Tibial artery (tissue), 4 donors: ENCODE measurements around the gene ERC2.

Experiments
- DNase-seq, 2 donors: peaks; one replicate each; pipeline ENCODE4 v3.0.0-alpha.2; 2019
- H3K27ac ChIP-seq, 2 donors: fragments of 200-600 bp; sonication (generic) in 1 of 2; 1 replicate in 1 of 2; 2 replicates in 1 of 2; pipeline ENCODE4 v1.5.1; 2018 to 2019; ENCODE audit warnings: mild to moderate bottlenecking in 1 of 2
- H3K27me3 ChIP-seq, 2 donors: fragments of 200-600 bp; sonication (generic) in 1 of 2; one replicate each; pipeline versions ENCODE4 v1.5.1 to v1.6.0; 2016 to 2019
- H3K36me3 ChIP-seq, 3 donors: fragments of 200-600 bp; sonication (generic) in 2 of 3; one replicate each; pipeline ENCODE4 v1.5.1; 2016 to 2019; ENCODE audit warnings: mild to moderate bottlenecking in 2 of 3
- H3K4me1 ChIP-seq, 4 donors: fragments of 200-600 bp; sonication (generic) in 2 of 4; 1 replicate in 3 of 4; 2 replicates in 1 of 4; pipeline ENCODE4 v1.5.1; 2016 to 2019
- H3K4me3 ChIP-seq, 2 donors: fragments of 200-600 bp; sonication (generic) in 1 of 2; 1 replicate in 1 of 2; 2 replicates in 1 of 2; pipeline ENCODE4 v1.5.1; 2018 to 2019; ENCODE audit warnings: mild to moderate bottlenecking in 2 of 2
- H3K9me3 ChIP-seq, 3 donors: fragments of 200-600 bp; sonication (generic) in 1 of 3; one replicate each; pipeline ENCODE4 v1.5.1; 2016 to 2019
- intact Hi-C: fragments of 100-400 bp; cut with DNase I; formaldehyde crosslinking; loops from one replicate; pipeline ENCODE4 v1.15.0; 2023; ENCODE audit warnings: low total_unique reads
- TF ChIP-seq, protein P1 (sequence below), 2 experiments: fragments of 200-600 bp in 1 of 2; fragments of 450-650 bp in 1 of 2; IDR thresholded peaks; one replicate each; pipeline ENCODE4 v1.5.1; 2017 to 2019; ENCODE audit warnings: antibody characterized with exemption in 2 of 2, mild to moderate bottlenecking in 1 of 2, moderate library complexity in 1 of 2

ERC2 gene

DNA sequence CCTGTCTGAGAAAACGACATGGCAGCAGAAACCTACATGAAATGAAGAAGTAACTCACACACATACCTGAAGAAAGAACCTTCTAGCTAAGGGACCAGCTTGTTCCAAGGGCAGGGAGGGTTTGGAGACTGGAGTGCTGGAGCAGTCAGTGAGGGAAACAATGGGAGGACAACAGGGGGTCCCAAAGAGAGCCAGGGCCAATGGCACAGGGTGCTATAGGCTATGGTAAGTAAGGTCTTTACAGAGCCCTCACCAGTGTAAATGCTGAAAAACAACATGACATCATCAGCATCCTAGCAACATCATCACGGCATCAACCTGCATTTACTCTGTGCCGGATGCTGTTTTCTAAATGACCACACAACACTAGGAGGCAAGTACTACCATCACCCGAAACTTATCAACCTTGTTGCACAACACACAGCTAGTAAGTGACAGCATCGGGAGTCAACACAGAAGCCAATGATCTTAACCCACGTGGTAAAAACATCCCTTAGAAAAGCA, 531.7 kb downstream of the ERC2 start:
- Histone ChIP-seq H3K9me3 (no peaks in the 10 kb centered on the region), H3K27me3 (no peaks in the 10 kb centered on the region), H3K4me1 (no peaks in the 10 kb centered on the region), H3K4me3 (no peak overlapping the region), H3K36me3 (no peaks in the 10 kb centered on the region), H3K27ac (no peak overlapping the region)
- TF ChIP-seq, protein P1, sequence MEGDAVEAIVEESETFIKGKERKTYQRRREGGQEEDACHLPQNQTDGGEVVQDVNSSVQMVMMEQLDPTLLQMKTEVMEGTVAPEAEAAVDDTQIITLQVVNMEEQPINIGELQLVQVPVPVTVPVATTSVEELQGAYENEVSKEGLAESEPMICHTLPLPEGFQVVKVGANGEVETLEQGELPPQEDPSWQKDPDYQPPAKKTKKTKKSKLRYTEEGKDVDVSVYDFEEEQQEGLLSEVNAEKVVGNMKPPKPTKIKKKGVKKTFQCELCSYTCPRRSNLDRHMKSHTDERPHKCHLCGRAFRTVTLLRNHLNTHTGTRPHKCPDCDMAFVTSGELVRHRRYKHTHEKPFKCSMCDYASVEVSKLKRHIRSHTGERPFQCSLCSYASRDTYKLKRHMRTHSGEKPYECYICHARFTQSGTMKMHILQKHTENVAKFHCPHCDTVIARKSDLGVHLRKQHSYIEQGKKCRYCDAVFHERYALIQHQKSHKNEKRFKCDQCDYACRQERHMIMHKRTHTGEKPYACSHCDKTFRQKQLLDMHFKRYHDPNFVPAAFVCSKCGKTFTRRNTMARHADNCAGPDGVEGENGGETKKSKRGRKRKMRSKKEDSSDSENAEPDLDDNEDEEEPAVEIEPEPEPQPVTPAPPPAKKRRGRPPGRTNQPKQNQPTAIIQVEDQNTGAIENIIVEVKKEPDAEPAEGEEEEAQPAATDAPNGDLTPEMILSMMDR (IDR thresholded peaks at IDR 0.05): no peak
- no peak for DNase-seq
- intact Hi-C loops: no loop called here

DNA sequence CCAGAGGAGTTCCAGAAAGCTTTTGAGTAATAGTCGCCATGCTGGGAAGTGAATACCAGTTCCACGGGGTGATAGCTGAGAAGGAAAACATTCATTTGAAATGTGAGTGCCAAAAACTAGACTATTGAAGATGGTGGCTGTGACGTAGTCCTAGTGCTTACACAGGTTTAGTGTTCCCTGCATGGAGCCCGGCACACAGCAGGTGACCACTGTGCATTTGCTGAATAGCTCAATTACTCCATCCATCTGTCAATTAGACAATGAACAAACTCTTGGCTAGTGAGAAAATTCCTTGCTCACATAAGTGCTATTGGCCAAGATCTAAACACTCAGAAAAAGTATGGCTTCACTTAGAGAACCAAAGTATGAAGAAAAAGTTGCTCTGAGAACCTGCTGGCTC, 533.0 kb downstream of the ERC2 start:
- Histone ChIP-seq H3K4me3 (no peak overlapping the region), H3K4me1 (no peaks in the 10 kb centered on the region), H3K36me3 (no peaks in the 10 kb centered on the region), H3K27ac (no peak overlapping the region), H3K27me3 (no peaks in the 10 kb centered on the region), H3K9me3 (no peaks in the 10 kb centered on the region)
- DNase-seq: no peak
- intact Hi-C loops: no loop called here
- TF ChIP-seq, protein P1 (IDR thresholded peaks at IDR 0.05): no peak

DNA sequence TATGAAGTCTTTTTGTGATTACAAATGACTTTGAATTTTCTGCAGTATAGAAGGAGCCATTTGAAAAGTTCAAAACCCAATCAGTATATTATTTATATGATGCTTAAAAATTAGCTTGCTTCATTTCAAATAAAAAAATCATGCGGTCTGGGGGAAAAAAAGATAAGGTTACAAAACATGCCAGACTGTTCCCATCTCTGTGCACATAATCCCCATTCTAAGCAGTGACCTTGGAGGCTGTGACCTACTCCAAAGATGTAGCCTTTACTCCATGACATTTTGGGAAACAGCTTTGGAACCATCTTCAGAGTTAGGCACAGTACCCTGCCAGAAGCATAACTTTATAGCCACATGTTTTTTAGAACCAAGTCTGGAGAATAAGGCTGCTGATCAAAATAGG, 533.5 kb downstream of the ERC2 start:
- Histone ChIP-seq H3K4me3 (no peak overlapping the region), H3K4me1 (no peaks in the 10 kb centered on the region), H3K9me3 (no peaks in the 10 kb centered on the region), H3K36me3 (no peaks in the 10 kb centered on the region), H3K27me3 (no peaks in the 10 kb centered on the region), H3K27ac (no peak overlapping the region)
- no peak for DNase-seq
- intact Hi-C loops: no loop called here
- TF ChIP-seq, protein P1 (IDR thresholded peaks at IDR 0.05): no peak

DNA sequence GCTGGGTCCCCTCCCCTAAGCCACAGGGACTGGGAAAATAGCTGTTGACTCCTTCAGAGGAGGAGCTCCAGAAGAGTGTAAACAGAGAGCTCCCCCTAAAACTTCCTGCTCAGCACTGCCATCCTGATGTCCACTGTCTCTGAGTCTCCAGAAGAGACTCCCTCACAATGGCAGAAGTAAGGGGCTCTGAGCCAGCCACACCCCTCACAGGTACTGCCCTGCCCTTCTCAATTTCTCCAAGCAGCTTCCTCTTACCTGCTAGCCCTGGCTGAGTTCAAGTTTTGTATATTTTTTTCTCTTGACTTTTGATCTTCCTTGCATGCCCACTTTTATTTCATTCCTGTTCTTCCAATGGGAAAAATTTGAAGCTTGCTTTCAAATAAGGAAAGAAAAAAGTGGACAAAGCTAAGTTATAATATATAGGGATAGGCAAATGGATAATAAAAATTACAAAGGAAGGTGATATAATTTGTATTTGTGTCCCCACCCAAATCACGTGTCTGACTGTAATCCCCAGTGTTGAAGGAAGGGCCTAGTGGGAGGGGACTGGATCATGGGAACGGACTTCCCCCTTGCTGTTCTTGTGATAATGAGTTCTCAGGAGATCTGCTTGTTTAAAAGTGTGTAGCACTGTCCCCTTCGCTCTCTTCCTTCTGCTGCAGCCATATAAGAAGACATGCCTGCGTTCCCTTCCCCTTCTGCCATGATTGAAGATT, 539.0 kb downstream of the ERC2 start:
- intact Hi-C loops: no loop called here
- Histone ChIP-seq H3K27me3 (no peaks in the 10 kb centered on the region), H3K4me3 (no peak overlapping the region), H3K36me3 (no peaks in the 10 kb centered on the region), H3K4me1 (no peaks in the 10 kb centered on the region), H3K27ac (no peak overlapping the region), H3K9me3 (no peaks in the 10 kb centered on the region)
- DNase-seq: no peak
- TF ChIP-seq, protein P1 (IDR thresholded peaks at IDR 0.05): no peak

DNA sequence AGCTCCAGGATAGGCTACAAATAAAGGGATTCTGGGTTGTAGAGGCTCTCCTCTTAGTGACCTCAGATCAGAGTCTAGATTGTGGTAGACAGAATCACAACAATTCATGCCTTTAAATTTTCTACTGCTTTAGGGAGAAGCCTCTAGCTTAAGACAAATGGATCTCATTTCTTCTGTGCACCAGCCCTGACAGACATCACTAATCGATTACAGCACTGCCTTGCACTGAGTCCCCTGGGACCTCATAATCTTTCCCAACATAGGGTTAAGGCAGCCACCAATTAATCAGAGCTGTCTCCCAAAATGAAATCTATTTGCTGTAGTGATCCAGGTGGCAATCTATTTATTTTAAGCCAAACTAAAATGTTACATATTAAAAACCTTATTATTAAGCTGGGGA, 544.6 kb downstream of the ERC2 start:
- H3K9me3 ChIP-seq: no peaks in the 10 kb centered on the region
- TF ChIP-seq, protein P1 (IDR thresholded peaks at IDR 0.05): no peak
- H3K4me3 ChIP-seq: no peak overlapping the region
- no peaks in the 10 kb centered on the region for H3K27me3 ChIP-seq
- H3K27ac ChIP-seq: no peak overlapping the region
- no peaks in the 10 kb centered on the region for H3K36me3 ChIP-seq
- intact Hi-C loops: no loop called here
- no peak for DNase-seq
- no peaks in the 10 kb centered on the region for H3K4me1 ChIP-seq
